ENCODE measurements around the gene MAP3K7.

The MAP3K7 gene

GRCh38 chr6:90521955-90522354, 64.9 kb downstream of the MAP3K7 start:
- DNase-seq, result no peak

- no peak for DNase-seq
These were observed 70.7 kb downstream of the MAP3K7 start for GRCh38 chr6:90516074-90516660.

DNA sequence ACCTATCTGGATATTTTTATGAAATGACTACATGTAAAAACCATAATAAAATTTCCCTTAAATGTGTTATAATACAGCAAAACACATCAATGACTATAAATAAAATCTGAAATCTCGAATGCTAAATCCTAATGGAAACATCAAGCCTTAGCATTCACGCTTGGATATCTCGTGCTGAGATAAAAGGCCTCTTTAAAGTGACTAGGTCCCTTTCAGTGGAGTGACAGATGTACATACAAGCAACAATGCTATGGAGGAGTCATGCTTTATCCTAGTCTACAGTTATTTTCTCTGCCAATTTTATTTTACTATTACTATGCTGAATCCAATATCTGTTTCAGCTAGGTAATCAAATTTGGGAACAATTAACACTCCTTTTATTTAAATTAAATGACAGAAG, 72.4 kb downstream of the MAP3K7 start:
- DNase-seq, result no peak

GRCh38 chr6:90508753-90509152, 78.1 kb downstream of the MAP3K7 start:
- no peak for DNase-seq

DNA sequence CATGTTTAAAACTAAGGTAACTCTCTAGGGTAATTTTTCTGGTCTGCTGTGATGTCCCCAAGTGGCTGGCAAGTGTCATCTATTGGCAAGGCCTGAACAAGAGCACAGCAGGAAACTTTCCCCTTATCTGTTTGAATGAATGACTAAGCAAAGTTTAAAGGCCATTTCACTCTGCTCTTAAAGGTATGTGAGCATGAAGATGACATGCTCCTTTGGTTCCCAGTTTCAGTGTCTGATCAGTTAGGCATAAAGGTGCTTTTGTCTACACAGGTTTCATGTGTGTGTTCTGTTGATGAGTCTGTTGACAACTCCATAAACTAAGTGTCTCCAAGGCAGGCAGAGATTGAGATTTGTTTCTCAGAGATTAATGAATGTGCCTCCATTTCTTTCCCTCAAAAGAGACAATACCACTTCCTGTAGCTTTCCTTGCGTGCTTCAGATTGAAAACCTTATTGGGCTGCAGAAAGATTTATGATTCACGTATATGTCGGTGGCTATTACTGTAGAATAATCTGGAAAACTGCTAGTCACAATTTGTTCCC, 83.9 kb downstream of the MAP3K7 start:
- no peak for DNase-seq

DNA sequence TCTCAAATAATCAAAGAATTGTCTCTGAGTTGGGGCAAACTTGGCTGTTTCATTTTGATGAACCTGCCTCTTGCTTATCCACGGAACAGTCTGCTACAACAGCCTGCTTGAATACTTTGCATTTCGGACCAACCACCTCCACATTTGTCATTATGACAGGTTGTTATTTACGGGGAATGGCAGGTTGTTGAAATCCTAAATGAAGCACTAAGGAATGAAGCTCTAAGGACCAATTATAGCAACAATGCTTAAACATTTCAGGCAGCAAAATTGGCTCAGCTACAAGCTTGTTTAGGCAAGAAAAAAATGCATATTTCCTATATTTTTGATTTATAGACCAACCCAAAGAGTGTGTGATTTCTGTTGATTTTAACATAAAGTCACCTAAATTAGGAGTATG, 84.5 kb downstream of the MAP3K7 start:
- DNase-seq, result no peak

DNA sequence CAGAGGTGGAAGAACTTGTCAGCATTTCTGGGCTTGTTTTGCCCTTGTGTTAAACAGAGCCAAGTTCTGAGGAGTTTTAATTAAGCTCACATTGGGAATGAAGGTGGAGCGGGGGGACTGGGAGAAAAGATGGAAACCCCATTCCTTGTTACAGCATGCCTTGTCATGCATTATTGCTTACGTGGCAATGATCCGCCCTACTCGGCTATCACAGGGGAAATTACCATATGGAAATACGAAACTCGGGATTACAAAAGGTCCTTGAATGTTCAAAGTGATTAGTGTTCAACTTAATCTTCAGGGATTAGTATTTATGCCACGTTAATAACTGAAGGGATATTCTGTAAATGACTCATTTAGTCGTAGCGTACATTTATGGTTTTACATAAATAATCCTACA, 86.4 kb downstream of the MAP3K7 start:
- no peak for DNase-seq

DNA sequence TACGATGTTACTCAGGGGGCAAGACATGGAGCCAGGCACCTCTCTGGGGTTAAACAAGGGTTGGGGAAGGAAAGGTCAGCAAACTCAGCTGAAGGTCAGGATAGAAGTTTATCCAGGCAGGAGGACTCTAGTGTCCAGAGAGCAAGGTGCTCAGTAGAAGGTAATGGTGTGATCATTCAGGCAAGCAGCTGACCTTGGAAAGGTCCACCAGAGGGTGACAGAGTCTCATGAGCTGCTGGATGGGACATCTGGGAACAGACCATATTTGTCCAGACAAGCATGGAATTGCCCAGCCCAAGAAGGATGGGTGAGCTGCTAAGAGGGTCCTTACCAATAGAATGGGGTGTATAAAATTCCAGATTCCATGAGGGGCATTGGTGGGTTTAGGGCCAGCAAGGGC, 89.5 kb downstream of the MAP3K7 start:
- DNase-seq, result no peak

- no peak for DNase-seq
These were observed 90.4 kb downstream of the MAP3K7 start for GRCh38 chr6:90496258-90497016.

DNA sequence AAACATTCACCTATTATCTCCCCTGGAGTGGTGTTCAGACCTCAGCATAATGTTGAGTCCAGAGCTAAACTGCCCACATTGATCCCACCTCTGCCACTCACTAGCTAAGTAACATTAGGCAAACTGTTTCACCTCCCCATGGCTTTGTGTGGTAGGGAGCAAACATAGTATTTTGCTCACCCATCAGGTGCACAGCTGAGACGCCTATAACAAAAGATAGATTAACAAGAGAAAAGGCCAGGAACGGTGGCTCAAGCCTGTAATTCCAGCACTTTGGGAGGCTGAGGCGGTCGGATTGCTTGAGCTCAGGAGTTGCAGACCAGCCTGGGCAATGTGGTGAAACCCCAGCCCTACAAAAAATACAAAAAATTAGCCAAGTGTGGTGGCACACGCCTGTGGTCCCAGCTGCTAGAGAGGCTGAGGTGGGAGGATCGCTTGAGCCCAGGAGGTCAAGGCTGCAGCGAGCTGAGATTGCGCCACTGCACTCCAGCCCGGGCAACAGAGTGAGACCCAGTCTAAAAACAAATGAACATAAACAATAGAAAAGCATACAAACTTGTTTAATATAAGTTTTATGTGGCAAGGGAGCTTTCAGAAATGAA, 91.6 kb downstream of the MAP3K7 start:
- no peak for DNase-seq

- DNase-seq, result no peak
These were observed 92.6 kb downstream of the MAP3K7 start for GRCh38 chr6:90494067-90494780.

GRCh38 chr6:90493332-90493731, 93.5 kb downstream of the MAP3K7 start:
- no peak for DNase-seq

GRCh38 chr6:90492798-90493197, 94.1 kb downstream of the MAP3K7 start:
- no peak for DNase-seq

GRCh38 chr6:90492369-90492768, 94.5 kb downstream of the MAP3K7 start:
- no peak for DNase-seq

GRCh38 chr6:90490030-90490716, 96.7 kb downstream of the MAP3K7 start:
- DNase-seq, result no peak

DNA sequence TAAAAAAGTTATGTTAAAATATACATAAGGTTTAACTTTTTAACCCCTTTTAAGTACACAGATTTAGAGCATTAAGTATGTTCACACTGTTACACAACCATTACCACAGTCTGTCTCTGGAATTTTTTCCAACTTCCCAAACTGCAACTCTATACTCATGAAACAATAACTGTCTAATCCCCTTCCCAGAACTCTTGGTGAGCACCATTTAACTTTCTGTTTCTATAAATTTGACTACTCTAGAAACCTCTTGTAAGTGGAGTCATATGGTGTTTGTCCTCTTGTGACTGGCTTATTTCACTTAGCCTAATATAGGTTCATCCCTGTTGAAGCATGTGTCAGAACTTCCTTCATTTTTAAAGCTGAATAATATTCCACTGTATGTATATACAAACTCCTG, 98.1 kb downstream of the MAP3K7 start:
- no peak for DNase-seq

DNA sequence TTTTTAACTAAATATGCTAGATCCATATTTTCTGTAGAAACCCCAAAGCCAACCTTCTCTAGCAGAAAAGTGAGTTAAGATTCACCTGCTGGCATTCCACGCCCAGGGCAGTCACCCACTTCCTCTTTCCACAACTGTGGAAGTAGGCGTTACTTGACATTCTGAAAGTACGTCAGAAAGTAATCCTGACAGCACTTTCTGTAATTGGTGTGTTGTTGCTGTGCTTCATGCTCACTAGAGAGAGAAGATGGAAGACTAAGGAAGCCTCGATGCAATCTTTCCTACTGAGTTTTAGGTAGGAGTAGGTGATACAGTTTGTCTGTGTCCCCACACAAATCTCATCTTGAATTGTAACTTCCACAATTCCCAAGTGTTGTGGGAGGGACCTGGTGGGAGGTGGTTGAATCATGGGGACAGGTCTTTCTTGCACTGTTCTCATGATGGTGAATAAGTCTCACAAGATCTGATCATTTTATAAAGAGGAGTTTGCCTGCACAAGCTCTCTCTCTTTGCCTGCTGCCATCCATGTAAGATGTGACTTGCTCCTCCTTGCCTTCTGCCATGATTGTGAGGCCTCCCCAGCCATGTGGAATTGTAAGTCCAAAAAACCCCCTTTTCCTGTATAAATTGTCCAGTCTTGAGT, 101.1 kb downstream of the MAP3K7 start:
- no peak for DNase-seq

GRCh38 chr6:90484903-90485302, 102.0 kb downstream of the MAP3K7 start:
- DNase-seq, result no peak

GRCh38 chr6:90484385-90484784, 102.5 kb downstream of the MAP3K7 start:
- no peak for DNase-seq

DNA sequence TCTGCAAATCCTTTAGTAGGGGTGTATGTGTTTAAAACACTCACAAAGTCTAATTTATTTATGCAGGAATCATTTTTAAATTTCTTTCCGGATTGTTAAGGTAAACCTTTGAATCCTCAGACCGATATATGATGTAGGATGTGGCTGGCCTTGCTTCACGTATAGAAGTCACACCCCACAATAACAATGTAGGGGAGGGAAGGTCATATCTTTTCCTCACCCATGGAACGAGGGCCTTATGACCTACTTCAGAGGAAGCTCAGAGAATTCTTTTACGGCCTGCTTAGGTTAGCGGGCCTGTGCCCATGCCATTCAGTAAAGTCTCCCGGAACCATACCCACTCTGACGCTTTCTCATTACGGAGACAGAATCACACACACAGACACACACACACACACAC, 102.9 kb downstream of the MAP3K7 start:
- DNase-seq, result no peak

DNA sequence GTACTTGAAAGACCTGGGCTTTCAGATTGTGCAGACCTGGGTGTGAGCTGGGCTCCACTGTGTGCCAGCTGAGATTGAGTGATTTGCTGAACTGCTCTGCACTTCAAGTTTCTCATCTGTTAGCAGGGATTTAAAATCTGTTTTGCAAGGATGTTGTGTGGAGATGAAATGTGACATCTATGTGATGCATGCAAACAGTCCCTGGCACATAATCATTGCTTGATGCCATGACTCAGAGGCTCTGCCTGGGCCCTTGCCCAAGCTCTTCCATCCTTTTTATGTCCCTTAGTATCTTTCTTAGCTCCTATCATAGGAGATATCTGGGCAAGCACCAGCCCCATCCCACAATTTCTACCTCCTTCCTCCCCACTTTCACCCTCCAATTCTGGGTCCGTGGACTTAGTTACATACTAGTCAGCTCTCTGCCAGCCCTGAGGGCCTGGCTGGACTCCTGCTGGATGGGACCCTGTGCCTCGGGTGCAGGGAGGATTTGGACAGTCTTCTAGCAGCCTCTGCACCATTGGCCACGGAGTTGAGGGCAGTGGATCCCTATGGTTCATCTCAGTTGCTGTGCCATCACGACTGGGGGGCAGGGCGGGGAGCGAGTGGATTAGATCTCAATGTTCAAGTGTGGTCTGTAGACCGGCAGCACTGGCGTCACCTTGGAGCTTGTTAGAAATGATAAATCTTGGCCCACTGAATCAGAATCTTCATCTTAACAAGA, 103.6 kb downstream of the MAP3K7 start:
- no peak for DNase-seq

DNA sequence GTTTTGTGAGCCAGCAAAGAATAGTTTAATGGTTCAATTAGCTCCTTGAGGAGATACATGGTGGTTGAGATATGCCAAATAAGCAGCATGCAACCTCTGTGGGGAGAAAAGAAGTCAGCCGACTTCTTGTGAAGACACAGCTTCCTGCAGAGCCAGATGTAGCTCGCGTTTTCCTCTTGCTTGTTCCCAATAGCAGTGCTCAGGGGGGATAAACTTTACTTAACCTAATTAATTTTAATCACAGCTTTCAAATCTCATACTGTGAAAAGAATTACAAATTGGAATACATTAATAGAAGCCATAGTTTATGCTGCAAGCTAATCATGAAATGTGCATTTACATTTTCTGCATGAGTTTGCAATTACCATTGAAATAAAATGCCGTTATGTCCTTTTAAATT, 106.2 kb downstream of the MAP3K7 start:
- no peak for DNase-seq
